DMS114 treated with DMSO at 0.1 percent for 48 hours (cell line): ENCODE data around the gene TBC1D2B.

Source experiments
- DNase-seq: peaks from one replicate; lab custom pipeline; 2025; ENCODE audit not compliant: unreplicated experiment; lab: John Stamatoyannopoulos, UW

The TBC1D2B gene

DNA sequence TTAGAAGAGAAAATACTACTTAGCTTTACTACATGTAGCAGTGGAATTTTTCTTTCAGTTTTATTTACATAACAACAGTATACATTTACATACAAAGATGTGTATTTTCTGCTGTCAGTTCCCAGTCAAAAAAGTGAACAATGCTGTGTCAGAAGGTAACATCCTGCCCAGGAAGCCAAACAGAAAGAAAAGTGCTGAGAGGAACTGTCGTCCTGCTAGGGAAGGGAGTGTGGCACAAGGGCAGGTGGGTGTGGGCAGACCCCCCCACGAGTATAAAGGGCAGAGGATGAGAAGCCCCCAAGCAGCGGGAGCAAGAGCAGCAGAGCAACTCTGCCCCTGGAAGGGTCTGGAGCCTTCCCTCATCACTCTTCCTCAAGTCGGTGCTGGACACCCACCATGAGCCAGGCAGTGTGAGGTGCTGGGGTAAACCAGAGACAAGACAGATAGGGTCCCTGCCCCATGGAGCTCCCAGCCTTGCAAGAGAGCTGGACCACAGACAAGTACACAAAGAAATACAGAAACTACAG, 39.7 kb downstream of the TBC1D2B start:
- no peak for DNase-seq

DNA sequence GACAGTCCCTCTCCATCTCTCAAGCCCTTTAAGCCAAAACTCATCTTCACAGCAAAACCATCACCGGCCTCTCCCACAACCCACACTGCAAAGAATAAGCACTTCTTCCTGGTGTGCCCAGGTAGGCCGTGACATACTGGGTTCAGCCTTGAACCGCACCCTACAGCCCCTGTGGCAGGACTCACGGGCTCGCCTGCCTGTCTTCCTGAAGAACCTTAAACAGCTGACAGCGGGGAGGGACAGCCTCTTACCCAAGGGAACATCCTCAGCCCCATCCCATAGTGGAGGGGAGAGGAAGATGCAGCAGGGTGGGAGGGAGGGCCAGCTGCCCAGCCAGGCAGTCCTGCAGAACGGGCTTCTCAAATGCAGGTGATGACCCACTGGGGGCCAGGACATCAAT, 40.2 kb downstream of the TBC1D2B start:
- no peak for DNase-seq

DNA sequence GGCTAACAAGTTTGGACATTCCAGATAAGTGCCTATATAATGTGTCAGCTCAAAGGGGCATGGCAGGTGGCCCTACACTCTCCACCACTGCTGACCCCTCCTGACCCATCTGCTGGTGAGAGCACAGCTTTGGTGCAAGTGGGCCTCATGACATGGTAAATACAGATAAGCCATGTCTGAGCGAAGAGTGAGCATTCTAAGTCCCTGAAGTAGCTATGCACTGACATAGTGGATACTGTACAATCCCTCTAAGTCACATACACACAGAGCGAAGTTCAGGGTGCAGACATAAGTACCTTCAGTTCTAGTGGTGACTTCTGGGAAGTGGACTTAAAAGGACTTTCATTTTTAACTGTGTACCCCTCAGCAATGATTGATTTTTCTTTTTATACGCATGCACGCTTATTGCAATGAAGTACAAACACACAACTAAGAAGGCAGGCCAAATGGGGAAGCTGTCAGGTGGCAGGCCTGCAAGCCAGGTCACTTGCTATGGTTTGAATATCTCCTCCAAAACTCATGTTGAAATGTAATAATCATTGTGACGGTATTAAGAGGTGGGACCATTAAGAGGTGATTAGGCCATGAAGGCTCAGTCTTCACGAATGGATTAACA, 41.5 kb downstream of the TBC1D2B start:
- DNase-seq, result no peak

DNA sequence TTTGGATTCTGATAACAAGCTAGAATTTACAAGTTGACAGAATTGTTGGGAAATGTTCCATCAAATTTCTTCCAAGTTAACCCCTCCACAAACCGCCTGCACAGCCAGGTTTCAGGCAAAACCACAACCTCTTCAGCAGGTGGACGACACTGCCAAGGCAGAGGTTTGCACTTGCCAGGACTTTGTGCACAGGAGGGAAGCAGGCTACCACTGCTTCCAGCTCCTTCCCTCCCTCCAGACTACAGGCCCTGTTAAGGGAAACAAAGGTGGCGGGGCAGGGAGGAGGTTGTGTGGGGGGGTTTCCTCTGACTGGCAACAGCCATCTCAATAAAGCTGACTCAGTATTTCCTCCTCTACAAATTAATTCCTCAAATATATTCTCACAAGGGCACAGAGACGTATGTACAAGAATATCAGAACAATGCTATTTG, 42.2 kb downstream of the TBC1D2B start:
- DNase-seq, result no peak

DNA sequence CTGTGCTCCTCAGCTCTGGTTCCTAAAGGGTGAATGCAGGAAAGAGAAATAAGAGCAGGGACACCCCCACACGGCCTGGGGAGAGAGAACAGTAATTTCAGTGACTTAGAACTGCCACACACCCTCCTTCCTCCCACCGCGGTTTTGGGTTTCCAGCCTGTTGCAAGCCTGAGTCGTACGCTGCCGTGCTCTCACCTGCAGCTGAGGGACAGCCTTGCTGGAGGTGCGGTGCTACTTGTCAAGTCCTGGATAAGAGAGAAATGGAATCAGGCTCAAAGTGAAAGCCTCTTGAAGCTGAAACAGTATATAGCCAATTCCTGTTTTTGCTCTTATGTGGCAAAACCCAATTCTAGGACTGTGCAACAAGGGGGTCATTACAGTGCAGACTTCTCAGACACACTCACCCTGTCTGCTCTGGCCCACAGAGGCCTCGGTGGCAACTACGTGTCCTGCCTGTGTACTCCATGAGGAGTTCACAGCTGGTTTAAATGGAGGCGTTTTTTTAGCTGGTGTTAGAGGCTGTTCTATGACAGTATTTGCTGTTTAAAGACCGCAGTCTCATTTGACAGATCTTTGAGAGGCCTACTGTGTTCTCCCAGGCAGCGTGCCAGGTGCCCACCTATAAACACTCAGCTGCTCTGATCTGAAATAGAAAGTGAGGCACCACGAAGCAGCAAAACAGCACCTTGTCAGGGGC, 42.9 kb downstream of the TBC1D2B start:
- no peak for DNase-seq

- no peak for DNase-seq
These were observed 43.6 kb downstream of the TBC1D2B start for GRCh38 chr15:78033864-78034263.

GRCh38 chr15:78032671-78033070, 44.8 kb downstream of the TBC1D2B start:
- DNase-seq, result no peak

DNA sequence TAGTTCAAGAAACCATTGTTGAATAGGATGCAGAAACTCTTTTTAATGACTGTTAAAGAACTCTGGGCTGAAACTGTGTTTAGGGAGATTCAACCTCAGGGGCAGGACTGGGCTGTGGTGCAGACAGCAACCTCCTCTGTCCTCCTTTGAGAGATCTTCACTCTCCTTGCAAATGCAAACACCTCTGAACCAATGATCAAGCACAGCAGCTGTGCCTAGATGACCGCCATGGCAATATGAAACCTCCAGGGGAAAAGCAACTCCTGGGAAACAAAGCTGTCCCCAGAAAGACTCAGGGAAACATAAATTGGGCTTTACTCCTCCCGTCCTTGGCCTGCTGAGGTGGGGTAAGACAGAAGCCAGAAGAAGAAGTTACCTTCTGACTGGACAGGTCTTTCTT, 52.6 kb downstream of the TBC1D2B start:
- DNase-seq, result no peak

- DNase-seq, result no peak
These were observed 53.0 kb downstream of the TBC1D2B start for GRCh38 chr15:78024519-78024870.

- no peak for DNase-seq
These were observed 53.5 kb downstream of the TBC1D2B start for GRCh38 chr15:78023865-78024518.

- DNase-seq, result no peak
These were observed 54.3 kb downstream of the TBC1D2B start for GRCh38 chr15:78023081-78023665.

GRCh38 chr15:78021761-78022160, 55.8 kb downstream of the TBC1D2B start:
- DNase-seq, result no peak

DNA sequence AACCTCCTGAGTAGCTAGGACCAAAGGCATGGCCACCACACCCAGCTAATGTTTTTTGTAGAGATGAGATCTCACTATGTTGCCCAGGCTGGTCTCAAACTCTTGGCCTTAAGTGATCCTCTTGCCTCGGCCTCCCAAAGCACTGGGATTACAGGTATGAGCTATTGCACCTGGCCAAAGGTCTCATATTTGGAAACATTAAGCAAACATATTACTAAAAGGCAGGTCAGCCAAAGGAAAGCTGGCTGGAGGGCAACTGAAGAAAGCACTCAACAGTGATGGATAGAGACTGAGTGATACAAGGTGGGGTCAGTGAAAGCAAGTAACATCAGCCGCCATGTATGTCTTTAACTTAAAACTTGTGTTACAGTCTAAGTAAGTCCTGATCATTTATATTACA, 57.5 kb downstream of the TBC1D2B start:
- no peak for DNase-seq

DNA sequence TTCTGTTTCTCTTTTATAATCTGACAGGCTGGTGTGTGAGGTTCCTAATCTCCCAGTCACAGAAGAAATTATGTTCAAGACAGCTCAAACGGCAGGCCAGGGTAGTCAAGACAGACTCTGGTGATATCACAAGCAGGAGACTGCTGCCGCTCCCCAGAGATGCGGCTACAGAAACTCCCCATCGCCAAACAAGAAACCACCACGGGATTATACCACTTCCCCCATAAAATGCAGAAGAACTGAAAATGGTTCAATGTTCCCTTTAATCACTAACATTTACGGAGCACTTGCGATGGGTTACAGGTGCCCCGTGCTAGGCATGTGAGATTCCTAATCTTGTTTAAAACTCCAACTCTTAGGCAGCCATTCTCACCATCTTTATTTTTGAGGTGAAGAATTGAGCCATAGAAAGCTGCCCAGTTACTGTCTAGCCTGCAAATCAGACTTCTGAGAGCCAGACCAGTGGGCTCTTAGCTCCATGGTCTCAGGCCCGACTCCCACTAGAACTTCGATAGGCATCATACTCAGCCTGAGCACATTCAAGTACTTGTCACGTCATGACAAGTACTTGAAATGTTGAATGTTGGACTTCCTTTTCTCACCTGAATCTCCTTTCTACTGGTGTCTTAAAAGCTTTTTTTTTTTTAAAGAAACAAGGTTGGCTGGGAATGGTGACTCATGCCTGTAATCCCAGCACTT, 58.4 kb downstream of the TBC1D2B start:
- no peak for DNase-seq

DNA sequence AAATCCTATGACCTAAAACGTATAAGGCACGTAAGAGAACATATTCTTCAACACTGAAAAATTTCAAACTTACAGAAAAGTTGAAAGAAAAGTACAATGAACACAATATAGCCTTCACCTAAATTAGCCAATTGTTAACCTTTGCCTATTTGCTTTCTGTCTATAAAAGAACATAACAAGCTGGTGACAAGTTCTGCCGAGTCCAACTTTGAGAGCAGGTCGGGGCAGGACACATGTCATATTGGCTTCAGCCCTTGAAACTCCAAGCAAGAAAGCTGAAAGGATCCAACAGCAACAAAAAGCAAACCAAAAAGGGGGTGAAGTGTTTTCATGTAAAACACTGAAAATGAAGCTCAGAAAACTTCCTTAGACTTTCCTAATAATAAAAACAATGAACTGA, 59.1 kb downstream of the TBC1D2B start:
- DNase-seq, result no peak

DNA sequence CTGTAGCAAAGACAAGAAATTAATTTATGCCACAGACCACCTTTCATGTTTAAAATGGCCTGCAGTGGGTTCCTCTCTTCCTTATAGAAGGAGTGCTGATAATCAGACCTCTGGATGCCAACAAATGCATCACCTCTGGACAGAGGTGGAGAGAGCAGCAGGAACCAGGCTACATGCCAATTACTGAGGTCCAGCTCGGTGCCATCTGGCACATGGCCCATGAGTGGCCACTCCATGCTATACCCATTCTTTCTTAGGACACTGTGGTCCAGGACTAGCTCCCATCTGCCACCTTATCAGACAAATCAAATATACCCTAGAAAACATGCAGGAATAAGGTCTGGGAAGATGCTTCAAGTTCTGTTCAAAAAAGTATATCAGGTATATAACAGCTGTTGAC, 60.7 kb downstream of the TBC1D2B start:
- DNase-seq, result no peak

DNA sequence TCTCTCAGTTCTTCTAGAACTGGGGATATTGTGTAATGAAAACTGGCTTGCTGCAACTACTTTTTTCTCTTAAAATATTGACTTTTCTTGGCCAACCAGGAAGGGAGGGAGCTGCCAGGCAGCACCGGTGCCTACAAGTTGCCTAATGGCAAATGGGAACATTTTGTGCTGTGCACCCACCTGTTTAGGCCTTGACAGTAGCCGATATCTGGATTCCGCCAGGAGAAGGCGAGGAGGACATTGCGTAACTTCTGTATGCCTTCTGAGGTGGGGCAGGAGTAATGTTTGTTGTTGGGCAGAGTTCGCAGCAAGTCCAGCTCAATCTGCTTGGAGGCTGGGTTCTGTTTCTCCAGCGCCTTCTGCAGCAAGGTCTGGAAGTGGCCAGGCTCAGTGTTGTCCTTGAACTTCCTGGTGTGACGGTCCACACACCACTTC, 64.9 kb downstream of the TBC1D2B start:
- no peak for DNase-seq

DNA sequence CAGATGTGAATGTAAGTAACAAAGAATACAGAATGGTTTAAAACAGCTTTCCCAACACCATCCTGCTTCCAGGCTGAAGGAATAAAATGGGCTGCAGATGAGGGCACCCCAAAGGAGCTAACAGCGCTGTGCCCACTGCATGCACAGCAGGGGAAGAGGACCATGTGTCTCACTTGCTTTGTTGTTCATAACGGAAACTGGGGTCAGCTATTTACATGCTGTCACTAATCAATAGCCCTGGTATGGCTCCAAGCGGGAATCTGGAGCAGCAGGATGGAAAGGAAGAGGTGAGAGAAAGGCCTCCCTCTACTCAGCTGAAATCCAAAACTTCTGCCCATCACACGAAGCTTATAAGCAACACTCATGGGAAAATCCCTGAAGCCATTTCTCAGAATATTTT, 67.4 kb downstream of the TBC1D2B start:
- DNase-seq, result no peak

DNA sequence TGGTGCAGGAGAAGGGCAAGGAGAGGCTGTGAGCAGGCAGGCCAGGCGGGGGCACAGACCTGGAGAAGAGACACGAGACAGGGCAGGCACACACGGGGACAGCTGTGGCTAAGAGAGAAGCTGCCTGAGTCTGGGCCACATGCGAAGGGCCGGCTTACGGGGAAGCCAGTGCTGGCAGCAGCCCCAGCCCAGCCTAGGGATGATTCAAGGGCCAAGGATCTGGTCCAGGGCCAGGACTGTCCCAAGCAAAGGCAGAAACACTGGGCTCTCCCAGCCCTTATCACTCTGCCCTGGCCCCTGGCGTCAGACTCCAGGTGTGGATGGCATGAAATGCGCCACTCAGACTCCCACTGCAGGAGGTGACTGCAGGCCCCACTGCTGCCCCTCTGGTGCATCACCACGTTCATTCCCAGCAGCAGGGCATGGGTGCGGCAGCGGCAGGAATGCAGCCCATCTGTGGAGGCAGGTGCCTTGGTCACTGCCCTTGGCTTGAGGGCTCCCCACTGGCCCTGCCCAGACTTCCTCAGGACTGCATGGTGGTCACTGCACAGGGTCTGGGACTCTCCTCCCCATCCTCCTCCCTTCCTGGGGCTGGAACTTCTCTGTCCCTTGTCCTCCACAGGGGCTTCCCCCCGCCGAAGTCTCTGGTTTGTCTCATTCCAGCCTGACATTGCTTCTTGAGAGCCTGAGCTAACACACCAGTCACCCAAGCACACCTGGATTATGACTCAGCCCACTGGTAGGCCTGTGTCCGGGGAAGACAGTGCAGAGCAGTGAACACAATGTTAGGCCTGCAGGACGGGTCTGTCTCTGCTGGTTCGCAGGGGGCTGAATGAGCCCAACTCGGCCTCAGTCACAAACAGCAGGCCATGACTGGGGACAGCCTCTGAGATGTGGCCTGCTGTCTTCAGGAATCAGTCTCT, 69.3 kb downstream of the TBC1D2B start:
- DNase-seq, result no peak

GRCh38 chr15:78007211-78007931, 70.1 kb downstream of the TBC1D2B start:
- no peak for DNase-seq
